HG03521 (cell line): ENCODE data around the gene SRGAP2B.
"Not testable (repeated sequence)": the region's sequence is repeated elsewhere in the genome, so short reads cannot be mapped to it uniquely, and the experiment has no call there.

ENCODE experiments used
- ATAC-seq: cut with Tn5 transposase; IDR thresholded peaks from one replicate; pipeline ENCODE4 v1.9.1; 2021; ENCODE audit warnings: mild to moderate bottlenecking, moderate library complexity; ENCODE audit not compliant: unreplicated experiment

Gene SRGAP2B

GRCh38 chr1:144961604-144962583, 133.2 kb downstream of the SRGAP2B start:
- not testable (repeated sequence) for ATAC-seq

GRCh38 chr1:144960929-144961488, 134.1 kb downstream of the SRGAP2B start:
- not testable (repeated sequence) for ATAC-seq

GRCh38 chr1:144948390-144948789, 146.7 kb downstream of the SRGAP2B start:
- not testable (repeated sequence) for ATAC-seq

- not testable (repeated sequence) for ATAC-seq
These were observed 147.6 kb downstream of the SRGAP2B start for GRCh38 chr1:144947495-144947894.

- not testable (repeated sequence) for ATAC-seq
These were observed 148.3 kb downstream of the SRGAP2B start for GRCh38 chr1:144946525-144947480.

GRCh38 chr1:144941710-144942109, 153.4 kb downstream of the SRGAP2B start:
- not testable (repeated sequence) for ATAC-seq

GRCh38 chr1:144940054-144940453, 155.1 kb downstream of the SRGAP2B start:
- ATAC-seq = not testable (repeated sequence)

GRCh38 chr1:144938627-144939026, 156.5 kb downstream of the SRGAP2B start:
- not testable (repeated sequence) for ATAC-seq

GRCh38 chr1:144936186-144936732, 158.9 kb downstream of the SRGAP2B start:
- ATAC-seq = not testable (repeated sequence)

GRCh38 chr1:144935310-144935709, 159.8 kb downstream of the SRGAP2B start:
- ATAC-seq = not testable (repeated sequence)

GRCh38 chr1:144933014-144933413, 162.1 kb downstream of the SRGAP2B start:
- ATAC-seq = not testable (repeated sequence)

GRCh38 chr1:144932153-144932552, 163.0 kb downstream of the SRGAP2B start:
- not testable (repeated sequence) for ATAC-seq

- ATAC-seq = not testable (repeated sequence)
These were observed 163.6 kb downstream of the SRGAP2B start for GRCh38 chr1:144931553-144931952.

- ATAC-seq = not testable (repeated sequence)
These were observed 164.9 kb downstream of the SRGAP2B start for GRCh38 chr1:144930085-144930777.

GRCh38 chr1:144927292-144927691, 167.8 kb downstream of the SRGAP2B start:
- not testable (repeated sequence) for ATAC-seq

- not testable (repeated sequence) for ATAC-seq
These were observed 171.5 kb downstream of the SRGAP2B start for GRCh38 chr1:144923640-144924039.

GRCh38 chr1:144922785-144923184, 172.3 kb downstream of the SRGAP2B start:
- ATAC-seq = not testable (repeated sequence)

- ATAC-seq = not testable (repeated sequence)
These were observed 176.0 kb downstream of the SRGAP2B start for GRCh38 chr1:144919106-144919505.

- ATAC-seq = not testable (repeated sequence)
These were observed 177.0 kb downstream of the SRGAP2B start for GRCh38 chr1:144918027-144918603.
